Heart right ventricle (tissue), 16 donors: ENCODE data around the gene POLN. TPM values are rescaled to one million over a fixed set of nuclear protein-coding genes. Genes with fewer than 3 reads are reported as not detected.
A peak's percentile ranks its signal among the peaks of the same experiment; 100 is the strongest.

Experiments used
- ATAC-seq, 8 donors: fragments of 200-7000 bp; cut with Tn5 transposase; one replicate each; pipeline ENCODE4 v1.9.1; 2020; ENCODE audit warnings: mild to moderate bottlenecking in 8 of 8, moderate library complexity in 8 of 8, moderate number of reproducible peaks in 1 of 8
- DNase-seq, 2 donors: peaks; one replicate each; pipeline ENCODE4 v3.0.0-alpha.2; 2020
- H3K27ac ChIP-seq, 10 donors: fragments of 200-600 bp; sonication (generic) in 2 of 10; one replicate each; pipeline versions ENCODE4 v1.5.0 to v1.8.0; 2020 to 2022; ENCODE audit warnings: mild to moderate bottlenecking in 3 of 10
- H3K27me3 ChIP-seq, 7 donors: fragments of 200-600 bp; one replicate each; pipeline ENCODE4 v1.8.0; 2021 to 2022; ENCODE audit warnings: mild to moderate bottlenecking in 2 of 7
- H3K36me3 ChIP-seq, 9 donors: fragments of 200-600 bp; sonication (generic) in 1 of 9; one replicate each; pipeline versions ENCODE4 v1.5.0 to v1.8.0; 2020 to 2022; ENCODE audit warnings: mild to moderate bottlenecking in 2 of 9
- H3K4me1 ChIP-seq, 9 donors: fragments of 200-600 bp; sonication (generic) in 1 of 9; one replicate each; pipeline versions ENCODE4 v1.5.0 to v1.8.0; 2020 to 2022; ENCODE audit warnings: mild to moderate bottlenecking in 4 of 9
- H3K4me3 ChIP-seq, 10 donors: fragments of 200-600 bp; sonication (generic) in 2 of 10; one replicate each; pipeline versions ENCODE4 v1.5.0 to v1.8.0; 2020 to 2022; ENCODE audit warnings: mild to moderate bottlenecking in 7 of 10, moderate library complexity in 2 of 10
- H3K9me3 ChIP-seq, 11 donors: fragments of 200-600 bp in 10 of 11; sonication (generic) in 2 of 11; one replicate each; pipeline versions ENCODE4 v1.5.0 to v1.8.0; 2013 to 2022; ENCODE audit warnings: mild to moderate bottlenecking in 2 of 11, control low read depth in 1 of 11, moderate library complexity in 1 of 11
- WGBS, 2 donors: extraction: QIAGEN DNeasy Blood & Tissue Kit; methylation state at CpG; one replicate each; pipeline ENCODE4 v1.1.7; 2013; ENCODE audit warnings: inconsistent platforms in 1 of 2; 5-methylcytosine and 5-hydroxymethylcytosine counted together
- intact Hi-C, 10 donors: fragments of 100-400 bp; cut with DNase I; formaldehyde crosslinking; loops; one replicate each; pipeline versions ENCODE4 v1.11.1 to v1.14.2; 2022
- polyA plus RNA-seq, 2 donors: library from polyadenylated mRNA; stranded (reverse); fragments of 200-250 nt; gene quantifications; one replicate each; pipeline ENCODE4 v1.2.3, GENCODE V29; 2013
- total RNA-seq, 10 donors: library from RNA; stranded (reverse); fragmentation: NEBNext Ultra II Directional in 3 of 10; extraction: Animal tissue kit (Norgen Biotek cat#: 25700) in 3 of 10; gene quantifications; one replicate each; pipeline versions ENCODE4 v1.2.1 to v1.2.4, GENCODE V29; 2021 to 2023
- TF ChIP-seq, protein P1 (sequence below), 9 donors: fragments of 200-600 bp; sonication (generic) in 2 of 9; IDR thresholded peaks; one replicate each; pipeline versions ENCODE4 v1.5.0 to v1.8.0; 2021 to 2022; ENCODE audit warnings: antibody characterized with exemption in 9 of 9, mild to moderate bottlenecking in 5 of 9, moderate library complexity in 1 of 9
- donor health status: Arrhythmogenic right ventricular cardiomyopathy.
- donor health status: ischemic (EF 13 %, LVEDD 7.1; RV severe dilation, severe dysfunction).
- donor health status: healthy with polysubstance abuse.
- donor health status: DM: no; HTN: yes; CAD: no.
- donor health status: DM: no; HTN: no; CAD: no.
- donor health status: ischemic (EF 25% LVEDD 6.9; RV normal size, moderate dysfunction).
- donor health status: ischemic (EF 25% LVEDD 5.7; RV mildly dilated, moderate dysfunction).
- donor health status: healthy.
- donor health status: DM: yes; HTN: yes; CAD: no.
- donor health status: Ischemic cardiomyopathy.
- donor health status: ischemic (EF 35%, LVEDD 5.7; RV mildly dilated, moderate dysfunction).
- donor health status: nonischemic (EF 11% LVEDD 7.7; RV severe dilation, severe dysfunction).
- donor health status: DM: yes; HTN: yes; CAD: no.
- donor health status: PGD.
- donor health status: ischemic (EF 29% LVEDD 5.4; RV normal size, mild dysfunction).
- donor health status: nonischemic (EF 23%, LVEDD 6.1; RV moderate dilation, normal function).

Gene POLN
- total and polyA plus RNA-seq, 12 donors: 0.97 to 3.1 (median 2.1) TPM

DNA sequence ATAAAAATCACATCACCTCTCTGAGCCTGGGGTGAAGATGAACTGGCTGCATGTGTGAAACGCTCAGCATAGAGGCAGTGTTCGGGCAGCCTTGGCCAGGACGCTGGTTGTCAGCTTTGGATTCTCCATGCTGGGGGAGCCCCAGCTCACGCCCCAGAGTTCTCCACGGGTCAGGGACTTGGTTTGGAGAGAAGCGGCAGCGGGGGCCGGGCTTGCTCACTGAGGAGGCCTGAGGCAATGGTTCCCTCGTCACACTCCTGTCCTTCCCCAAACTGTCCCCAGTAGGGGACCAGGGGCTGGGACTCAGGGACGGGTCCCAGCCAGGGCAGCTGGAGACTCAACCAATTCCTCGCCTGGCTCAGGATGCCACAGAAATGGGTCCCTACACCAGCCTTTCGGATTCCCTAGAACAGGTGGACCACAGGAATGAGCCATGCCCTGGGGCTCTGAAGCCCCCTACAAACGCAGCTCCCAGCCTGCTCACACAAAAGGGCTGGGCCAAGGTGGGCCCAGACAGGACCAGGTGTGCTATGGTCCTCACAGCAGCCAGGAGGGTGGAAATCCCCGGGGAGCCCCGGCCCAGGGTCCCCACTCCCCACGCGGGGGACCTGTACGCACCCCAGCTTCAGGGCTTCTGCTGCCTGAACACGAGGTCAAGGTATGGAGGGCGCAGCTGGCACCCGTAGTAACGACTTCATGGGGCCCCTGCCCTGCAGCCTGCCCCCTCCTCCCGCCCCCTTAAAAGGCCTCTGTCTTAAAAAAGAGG lies 18.6 kb upstream of the POLN start:
- DNase-seq: peak in 1 of 2 donors; percentile 15
- Histone ChIP-seq H3K36me3 (peaks cover 0 to 31% (median 0%) of the 10 kb centered on the region in 9 donors), H3K27me3 (no peaks in the 10 kb centered on the region), H3K9me3 (no peaks in the 10 kb centered on the region), H3K4me1 (peaks cover 56 to 82% (median 67%) of the 10 kb centered on the region in 9 donors), H3K27ac (peak overlapping the region; percentile 84 to 97 (median 91)), H3K4me3 (peak overlapping the region; percentile 81 to 99 (median 96))
- no peak for ATAC-seq
- 31 to 40% methylated on average over 23 of the region's 23 CpGs for WGBS, 2 donors
- TF ChIP-seq, protein P1, sequence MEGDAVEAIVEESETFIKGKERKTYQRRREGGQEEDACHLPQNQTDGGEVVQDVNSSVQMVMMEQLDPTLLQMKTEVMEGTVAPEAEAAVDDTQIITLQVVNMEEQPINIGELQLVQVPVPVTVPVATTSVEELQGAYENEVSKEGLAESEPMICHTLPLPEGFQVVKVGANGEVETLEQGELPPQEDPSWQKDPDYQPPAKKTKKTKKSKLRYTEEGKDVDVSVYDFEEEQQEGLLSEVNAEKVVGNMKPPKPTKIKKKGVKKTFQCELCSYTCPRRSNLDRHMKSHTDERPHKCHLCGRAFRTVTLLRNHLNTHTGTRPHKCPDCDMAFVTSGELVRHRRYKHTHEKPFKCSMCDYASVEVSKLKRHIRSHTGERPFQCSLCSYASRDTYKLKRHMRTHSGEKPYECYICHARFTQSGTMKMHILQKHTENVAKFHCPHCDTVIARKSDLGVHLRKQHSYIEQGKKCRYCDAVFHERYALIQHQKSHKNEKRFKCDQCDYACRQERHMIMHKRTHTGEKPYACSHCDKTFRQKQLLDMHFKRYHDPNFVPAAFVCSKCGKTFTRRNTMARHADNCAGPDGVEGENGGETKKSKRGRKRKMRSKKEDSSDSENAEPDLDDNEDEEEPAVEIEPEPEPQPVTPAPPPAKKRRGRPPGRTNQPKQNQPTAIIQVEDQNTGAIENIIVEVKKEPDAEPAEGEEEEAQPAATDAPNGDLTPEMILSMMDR (IDR thresholded peaks at IDR 0.05): no peak
- intact Hi-C loops: loop anchor here in 6 of 10 donors (5.0 to 10.0 kb wide), 2 partner anchors 154 to 157 kb away; partner anchors contain the start of genes CFAP99 (in 6 of the 6) and ZFYVE28 (in 6 of the 6)

DNA sequence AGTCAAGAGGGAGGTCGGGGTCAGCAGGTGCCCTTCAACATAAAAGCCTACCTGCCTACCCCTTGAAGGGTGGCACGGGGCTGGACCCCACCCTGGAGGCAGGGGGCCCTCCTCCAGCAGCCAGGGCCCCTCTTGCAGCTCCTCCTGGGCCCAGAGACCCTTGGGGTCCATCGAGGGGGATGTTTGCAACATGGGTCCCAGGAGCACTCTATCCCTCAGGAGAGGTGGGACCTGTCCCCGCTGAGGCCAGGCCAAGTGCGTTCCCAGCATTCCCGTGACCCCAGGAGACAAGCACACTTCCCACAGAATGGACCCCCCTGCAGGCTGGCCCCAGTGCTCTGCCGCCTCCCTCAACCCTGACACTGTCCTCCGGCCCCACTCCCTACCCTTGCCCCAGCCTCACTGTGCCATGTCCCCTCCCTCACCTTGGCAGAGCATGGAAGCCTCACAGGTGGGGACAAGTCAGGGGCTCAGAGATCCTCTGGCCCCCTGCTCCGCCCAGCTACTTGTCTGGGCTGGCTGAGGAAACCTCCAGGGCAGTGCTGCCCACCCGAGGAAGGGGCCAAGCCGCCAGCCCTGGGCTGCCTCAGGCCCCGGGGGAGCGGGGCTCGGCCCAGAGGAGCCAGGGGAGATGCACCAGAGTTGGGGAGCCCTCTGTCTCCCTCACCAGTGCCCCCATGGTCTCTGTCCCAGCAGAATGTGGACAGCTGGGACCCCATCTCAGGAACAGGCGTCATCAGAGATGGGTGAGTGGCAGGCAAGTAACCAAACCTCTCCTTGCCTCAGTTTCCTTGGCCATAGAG lies 17.8 kb upstream of the POLN start:
- TF ChIP-seq, protein P1 (IDR thresholded peaks at IDR 0.05): no peak
- Histone ChIP-seq H3K4me1 (peaks cover 56 to 82% (median 68%) of the 10 kb centered on the region in 9 donors), H3K9me3 (no peaks in the 10 kb centered on the region), H3K27ac (peak overlapping the region; percentile 41 to 92 (median 91)), H3K4me3 (peak overlapping the region; percentile 81 to 99 (median 96)), H3K27me3 (no peaks in the 10 kb centered on the region), H3K36me3 (peaks cover 0 to 38% (median 0%) of the 10 kb centered on the region in 9 donors)
- intact Hi-C loops: loop anchor here in 8 of 10 donors (5.0 to 10.0 kb wide), 3 partner anchors 155 to 208 kb away; partner anchors contain the start of genes CFAP99 (in 7 of the 8), ZFYVE28 (in 7 of the 8) and RNF4 (in 1 of the 8)
- ATAC-seq (no peak), DNase-seq (peak in 1 of 2 donors; percentile 4)
- 68 to 77% methylated on average over 15 of the region's 15 CpGs for WGBS, 2 donors

DNA sequence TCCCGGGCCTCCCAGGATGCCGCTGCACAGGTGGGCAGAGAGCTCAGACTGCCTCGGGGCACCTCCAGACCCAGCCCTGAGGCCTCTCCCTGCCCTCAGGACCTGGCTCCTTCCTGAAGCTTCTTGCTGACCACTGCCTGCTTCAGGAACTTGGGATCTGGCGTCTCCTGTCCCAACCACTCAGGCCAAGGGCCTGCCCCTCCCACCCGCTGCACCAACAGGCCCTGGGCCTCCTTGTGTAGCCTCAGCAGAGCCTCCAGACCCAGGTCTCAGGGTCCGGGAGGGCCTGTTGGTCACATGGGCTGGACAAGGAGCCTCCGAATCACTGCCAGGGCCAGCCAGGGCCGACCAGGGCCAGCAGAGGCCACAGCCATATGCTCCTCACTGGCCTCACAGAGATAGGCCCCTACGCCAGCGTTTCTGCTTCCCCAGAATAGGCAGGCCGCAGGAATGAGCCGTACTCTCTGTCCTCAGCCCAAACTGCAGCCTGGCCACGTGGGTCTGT lies 17.2 kb upstream of the POLN start:
- peaks cover 56 to 83% (median 73%) of the 10 kb centered on the region in 9 donors for H3K4me1 ChIP-seq
- no peak for DNase-seq
- peak overlapping the region in 7 of 10 donors; percentile 88 to 99 (median 96) for H3K4me3 ChIP-seq
- 54 to 67% methylated on average over 13 of the region's 13 CpGs for WGBS, 2 donors
- H3K27ac ChIP-seq: peak overlapping the region; percentile 14 to 94 (median 91)
- no peaks in the 10 kb centered on the region for H3K27me3 ChIP-seq
- TF ChIP-seq, protein P1 (IDR thresholded peaks at IDR 0.05): no peak
- H3K9me3 ChIP-seq: no peaks in the 10 kb centered on the region
- ATAC-seq: no peak
- peaks cover 0 to 44% (median 0%) of the 10 kb centered on the region in 9 donors for H3K36me3 ChIP-seq
- intact Hi-C loops: loop anchor here in 2 of 10 donors (5.0 kb wide), 2 partner anchors 158 to 208 kb away; partner anchors contain the start of genes CFAP99 (in 1 of the 2), RNF4 (in 1 of the 2) and ZFYVE28 (in 1 of the 2)
